Psoas muscle (tissue), 8 donors: ENCODE results near the gene ELL. TPM values are rescaled to one million over a fixed set of nuclear protein-coding genes. Genes with fewer than 3 reads are reported as not detected.

ENCODE experiments used
- ATAC-seq, 4 donors: fragments of 200-7000 bp; cut with Tn5 transposase; one replicate each; pipeline ENCODE4 v1.9.1; 2020; ENCODE audit warnings: moderate library complexity in 3 of 4, mild to moderate bottlenecking in 2 of 4
- DNase-seq, 2 donors: peaks; one replicate each; pipeline ENCODE4 v3.0.0-alpha.2; 2020
- H3K27ac ChIP-seq: fragments of 200-600 bp; one replicate; pipeline ENCODE4 v1.8.0; 2022
- H3K27me3 ChIP-seq, 3 donors: fragments of 200-600 bp in 1 of 3; one replicate each; pipeline versions ENCODE4 v1.6.1 to v1.8.0; 2013 to 2022; ENCODE audit warnings: low read length in 2 of 3, mild to moderate bottlenecking in 2 of 3, moderate library complexity in 1 of 3; ENCODE audit not compliant: insufficient read depth in 3 of 3
- H3K36me3 ChIP-seq, 2 donors: fragments of 200-600 bp in 1 of 2; one replicate each; pipeline versions ENCODE4 v1.6.1 to v1.8.0; 2013 to 2022; ENCODE audit warnings: low read depth in 1 of 2, mild to moderate bottlenecking in 1 of 2, moderate library complexity in 1 of 2; ENCODE audit not compliant: insufficient read depth in 1 of 2
- H3K4me1 ChIP-seq: fragments of 200-600 bp; one replicate; pipeline ENCODE4 v1.8.0; 2022
- H3K4me3 ChIP-seq: fragments of 200-600 bp; one replicate; pipeline ENCODE4 v1.8.0; 2022; ENCODE audit warnings: mild to moderate bottlenecking
- H3K9me3 ChIP-seq: fragments of 200-600 bp; one replicate; pipeline ENCODE4 v1.8.0; 2022
- CTCF ChIP-seq: fragments of 200-600 bp; IDR thresholded peaks from one replicate; pipeline ENCODE4 v1.8.0; 2022; ENCODE audit warnings: antibody characterized with exemption
- whole genome bisulfite sequencing, 3 donors: extraction: QIAGEN DNeasy Blood & Tissue Kit; methylation state at CpG; one replicate each; pipeline versions ENCODE4 v1.1.6 to v1.1.7; 2013; 5-methylcytosine and 5-hydroxymethylcytosine counted together
- intact Hi-C, 2 donors: fragments of 100-400 bp; cut with DNase I; formaldehyde crosslinking; loops; one replicate each; pipeline versions ENCODE4 v1.11.0 to v1.14.2; 2022
- polyA plus RNA-seq, 3 donors: library from polyadenylated mRNA; stranded (reverse); fragments of 200-250 nt; gene quantifications; one replicate each; pipeline ENCODE4 v1.2.3, GENCODE V29; 2013
- total RNA-seq, 4 donors: library from RNA; stranded (reverse); fragmentation: NEBNext Ultra II Directional in 2 of 4; extraction: Animal tissue kit (Norgen Biotek cat#: 25700) in 2 of 4; gene quantifications; one replicate each; pipeline versions ENCODE4 v1.2.1 to v1.2.4, GENCODE V29; 2021 to 2023
- donor health status: healthy with polysubstance abuse.
- donor health status: DM: no; HTN: no; CAD: no; lungs with moderate emphysema.
- donor health status: Bipolar disorder and iron deficiency.
- donor health status: healthy.
- donor health status: DM: yes; HTN: yes; CAD: no.
- donor health status: DM: no; HTN: no; CAD: no.
- donor health status: DM: no; HTN: no; CAD: no.
- donor health status: DM: yes; HTN: yes; CAD: no.

Gene ELL
- total and polyA plus RNA-seq, 7 donors = 7.5 to 40.2 (median 17.5) TPM

DNA sequence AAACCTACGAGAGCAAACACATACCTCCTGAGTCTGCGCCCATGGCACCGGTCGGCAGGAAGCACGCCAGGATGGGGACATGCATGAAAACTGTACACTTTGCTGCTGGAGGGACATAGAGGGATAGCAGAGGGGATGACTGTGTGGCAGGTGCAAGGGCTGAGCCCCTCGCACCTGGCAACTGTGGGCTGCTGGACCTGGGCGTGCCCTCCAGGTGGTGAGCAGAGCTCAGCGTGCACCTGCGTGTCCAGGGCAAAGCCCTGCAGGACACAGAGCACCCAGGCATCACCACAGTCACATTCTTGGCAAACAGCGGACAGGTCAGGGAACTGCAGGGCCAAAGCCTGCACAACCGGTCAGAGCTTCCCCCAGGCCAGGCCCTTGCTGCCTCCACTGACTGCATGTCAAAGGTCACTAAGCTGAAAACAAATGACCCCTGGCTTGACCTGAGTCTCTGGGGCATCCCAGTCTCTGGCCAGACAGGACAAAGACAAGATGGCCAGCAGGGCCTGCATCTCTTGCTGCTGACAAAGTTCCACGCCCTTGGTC, 75.0 kb downstream of the ELL start:
- H3K36me3 ChIP-seq = peaks cover 11 to 92% of the 10 kb centered on the region in 2 donors
- intact Hi-C loops = no loop called here
- DNase-seq = no peak
- no peak overlapping the region for H3K27ac ChIP-seq
- no peak for TF ChIP-seq CTCF
- ATAC-seq = no peak
- no peaks in the 10 kb centered on the region for H3K9me3 ChIP-seq
- no peaks in the 10 kb centered on the region for H3K27me3 ChIP-seq
- peaks cover 12% of the 10 kb centered on the region for H3K4me1 ChIP-seq
- 86 to 88% (median 88%) methylated on average over 12 of the region's 12 CpGs for WGBS, 3 donors
- H3K4me3 ChIP-seq = no peak overlapping the region

DNA sequence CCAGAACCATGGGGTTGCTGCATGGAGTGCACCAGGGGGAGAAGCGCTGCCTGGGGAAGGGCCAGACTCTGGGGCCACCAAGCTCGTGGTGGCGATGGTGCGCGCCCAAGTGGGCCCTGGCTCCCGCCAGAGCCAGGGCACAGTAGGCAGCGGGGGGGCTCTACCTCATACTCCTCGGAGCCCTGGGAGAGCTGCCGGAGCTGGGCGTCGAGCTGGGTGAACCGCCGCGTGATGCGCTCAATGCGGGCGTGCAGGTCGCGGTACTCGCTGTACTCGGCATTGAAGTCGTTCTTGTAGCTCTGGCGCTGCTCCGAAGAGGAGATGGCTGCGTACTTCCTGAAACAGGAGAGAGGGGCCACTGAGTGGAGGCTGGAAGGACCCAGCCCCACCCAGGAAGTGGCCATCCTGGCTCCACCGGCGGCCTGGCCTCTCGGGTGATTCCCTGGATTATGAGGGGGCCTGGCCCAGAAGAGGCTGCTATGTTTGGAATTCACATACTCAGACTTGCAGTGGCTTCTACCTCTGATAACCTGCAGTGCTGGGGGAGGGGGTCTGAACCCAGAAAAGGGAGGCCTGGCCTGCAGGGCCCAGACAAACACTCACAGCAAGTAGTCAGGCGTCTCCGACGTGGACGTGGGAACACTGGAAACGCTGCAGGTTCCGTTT, 75.6 kb downstream of the ELL start:
- no peak for TF ChIP-seq CTCF
- Histone ChIP-seq H3K27ac (no peak overlapping the region), H3K27me3 (no peaks in the 10 kb centered on the region), H3K36me3 (peaks cover 11 to 85% of the 10 kb centered on the region in 2 donors), H3K4me1 (peaks cover 8% of the 10 kb centered on the region), H3K4me3 (no peak overlapping the region), H3K9me3 (no peaks in the 10 kb centered on the region)
- DNase-seq (no peak), ATAC-seq (no peak)
- 83 to 86% (median 84%) methylated on average over 34 of the region's 34 CpGs for WGBS, 3 donors
- intact Hi-C loops = no loop called here

GRCh38 chr19:18445262-18445948, 76.5 kb downstream of the ELL start:
- no peak for TF ChIP-seq CTCF
- Histone ChIP-seq H3K27me3 (peaks cover 0 to 4% (median 0%) of the 10 kb centered on the region in 3 donors), H3K4me1 (peaks cover under 1% of the 10 kb centered on the region), H3K27ac (no peak overlapping the region), H3K4me3 (no peak overlapping the region), H3K9me3 (no peaks in the 10 kb centered on the region), H3K36me3 (peaks cover 11 to 77% of the 10 kb centered on the region in 2 donors)
- intact Hi-C loops = no loop called here
- ATAC-seq = no peak
- no peak for DNase-seq
- WGBS, 3 donors = 74 to 79% (median 77%) methylated on average over 14 to 15 of the region's 15 CpGs

DNA sequence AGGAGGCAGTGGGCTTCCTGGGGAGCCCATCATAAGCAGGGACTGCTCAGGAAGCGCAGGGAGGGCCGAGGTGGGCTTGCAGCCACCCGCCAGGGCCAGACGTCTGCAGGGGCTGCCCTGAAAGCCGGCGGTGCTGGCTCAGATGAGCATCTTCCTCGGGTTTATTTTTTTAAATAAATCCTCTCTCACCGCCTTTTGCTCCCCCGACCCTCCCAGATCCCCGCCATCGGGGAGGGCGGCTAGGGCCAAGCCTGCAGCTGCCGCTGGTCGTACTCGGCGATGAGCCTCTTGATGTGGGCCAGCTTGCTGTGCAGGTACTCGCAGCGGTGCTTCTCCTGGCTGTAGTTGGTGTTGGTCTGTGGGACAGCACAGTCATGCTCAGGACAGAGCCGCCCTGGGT, 77.4 kb downstream of the ELL start:
- ATAC-seq (no peak), DNase-seq (no peak)
- Histone ChIP-seq H3K36me3 (peaks cover 11 to 68% of the 10 kb centered on the region in 2 donors), H3K4me1 (no peaks in the 10 kb centered on the region), H3K9me3 (no peaks in the 10 kb centered on the region), H3K27ac (no peak overlapping the region), H3K4me3 (no peak overlapping the region), H3K27me3 (peaks cover 0 to 5% (median 3%) of the 10 kb centered on the region in 3 donors)
- intact Hi-C loops = no loop called here
- TF ChIP-seq CTCF = no peak
- WGBS, 3 donors = 81 to 88% (median 83%) methylated on average over 19 of the region's 19 CpGs
